GM21515 (cell line): Measurements from ENCODE around the gene KCTD6.

Experiments
- ATAC-seq: cut with Tn5 transposase; IDR thresholded peaks from one replicate; pipeline ENCODE4 v1.9.1; 2021; ENCODE audit not compliant: unreplicated experiment

KCTD6 gene

DNA sequence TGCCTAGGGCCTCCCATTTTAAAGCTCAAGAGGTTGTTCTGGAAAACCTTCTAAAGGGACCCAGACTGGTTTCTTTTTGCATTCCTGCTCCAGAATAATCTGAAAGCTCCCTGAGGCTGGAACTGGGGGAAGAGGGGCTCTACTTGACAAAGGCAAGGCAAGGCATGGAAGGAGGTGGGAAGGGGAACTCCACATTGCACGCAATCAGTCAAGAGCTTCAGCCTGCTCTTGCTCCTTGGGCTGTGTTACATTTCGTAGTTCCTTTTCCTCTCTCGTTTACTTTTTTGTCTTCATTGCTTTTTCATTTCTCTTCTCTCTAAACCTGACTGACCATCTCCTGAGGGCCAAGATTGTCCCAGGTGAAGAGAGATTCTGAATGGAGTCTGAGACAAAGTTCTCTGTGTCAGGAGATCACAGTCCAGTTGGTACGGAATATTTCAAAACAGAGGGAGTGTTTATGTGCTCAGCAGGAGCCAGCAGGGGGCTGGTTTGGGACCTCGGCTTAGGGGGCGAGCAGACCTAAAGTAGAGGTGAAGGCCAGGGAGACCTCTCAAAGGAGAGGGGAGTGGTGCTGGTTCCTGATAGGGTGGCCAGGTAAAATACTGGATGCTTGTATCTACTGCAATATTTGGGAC is 6.0 kb upstream of the KCTD6 start:
- no peak for ATAC-seq

DNA sequence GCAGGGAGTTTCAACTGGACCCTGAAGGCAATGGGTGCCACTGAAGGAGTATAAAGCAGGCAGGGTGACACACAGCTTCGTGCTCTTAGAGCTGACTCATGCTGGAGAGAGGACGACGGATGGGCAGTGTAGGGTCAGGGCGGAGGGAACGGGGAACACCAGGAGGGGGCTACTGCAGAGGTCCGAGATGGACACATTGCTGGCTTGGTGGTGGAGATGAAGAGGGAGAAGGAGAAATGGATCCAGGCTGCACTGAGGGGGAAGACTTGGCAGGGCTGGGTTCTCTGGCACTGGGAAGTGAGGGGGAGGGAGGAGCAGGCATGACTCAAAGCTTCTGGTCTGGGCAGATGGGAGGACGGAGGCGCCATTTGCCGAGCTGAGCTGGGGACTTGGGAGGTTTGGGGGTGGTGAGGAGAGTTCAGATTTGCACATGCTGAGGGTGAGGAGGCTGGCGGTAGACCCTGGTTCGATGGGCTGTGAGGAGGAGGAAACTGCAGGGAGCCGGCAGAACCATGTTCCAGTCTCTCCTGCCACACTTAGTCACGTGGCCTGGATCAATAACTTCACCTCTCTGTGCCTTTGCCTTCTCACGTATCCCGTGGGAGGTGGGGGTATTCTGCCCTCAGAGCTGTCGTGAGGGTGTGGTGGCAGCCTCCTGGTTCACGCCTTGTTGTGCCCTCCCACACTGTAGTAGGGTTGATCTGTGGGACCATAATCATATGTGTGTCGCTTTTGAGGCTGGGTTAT is 4.6 kb upstream of the KCTD6 start:
- no peak for ATAC-seq

DNA sequence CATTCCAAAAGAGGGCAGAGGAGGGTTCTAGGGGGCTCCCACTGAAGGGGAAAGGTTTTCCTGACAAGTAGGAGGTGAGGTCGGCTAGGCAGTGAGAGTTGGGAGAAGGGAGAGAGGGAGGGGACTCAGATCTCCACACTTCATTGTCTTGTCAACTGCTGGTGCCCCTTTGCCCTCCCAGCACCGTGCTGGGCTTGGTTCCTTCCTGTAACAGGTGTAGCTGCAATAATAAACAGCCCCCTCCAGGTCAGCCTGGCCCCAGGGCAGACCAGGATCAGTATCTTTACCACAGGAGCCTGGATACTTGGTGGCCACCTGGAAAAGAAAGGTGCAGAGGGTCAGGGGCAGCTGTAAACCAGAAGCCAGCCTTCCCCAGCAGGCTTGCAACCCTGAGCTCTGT is 2.9 kb upstream of the KCTD6 start:
- no peak for ATAC-seq

DNA sequence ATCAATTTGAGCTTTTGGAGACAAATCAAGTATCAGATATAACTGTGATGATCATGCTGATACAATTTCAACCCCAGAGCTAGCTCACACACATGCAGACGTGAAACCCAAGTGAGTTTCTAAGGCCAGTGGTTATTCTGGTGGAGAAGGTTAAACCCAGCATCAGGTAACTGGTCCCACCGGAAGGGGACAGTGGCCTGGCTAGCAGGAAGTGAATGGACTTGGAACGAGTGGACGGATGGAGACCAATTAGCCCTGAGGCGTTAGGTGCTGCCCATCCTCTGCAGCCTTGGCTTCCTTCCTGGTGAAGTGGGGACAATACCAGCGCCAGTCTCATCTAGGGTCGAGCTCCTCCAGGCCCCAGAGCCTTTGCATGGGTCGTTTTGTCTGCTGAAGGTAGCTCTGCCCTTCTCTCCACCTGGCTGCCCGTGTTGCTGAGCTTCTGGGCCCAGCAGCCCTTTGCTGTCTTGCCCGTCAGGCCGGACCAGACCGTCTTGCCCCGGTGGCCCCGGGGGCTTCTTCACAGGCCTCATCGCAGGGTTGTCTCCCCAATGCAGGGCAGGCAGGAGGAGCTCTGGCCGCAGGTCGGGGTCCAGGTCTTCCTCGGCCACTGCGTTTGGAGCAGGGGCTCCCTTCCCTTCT is 915 bp upstream of the KCTD6 start:
- no peak for ATAC-seq

DNA sequence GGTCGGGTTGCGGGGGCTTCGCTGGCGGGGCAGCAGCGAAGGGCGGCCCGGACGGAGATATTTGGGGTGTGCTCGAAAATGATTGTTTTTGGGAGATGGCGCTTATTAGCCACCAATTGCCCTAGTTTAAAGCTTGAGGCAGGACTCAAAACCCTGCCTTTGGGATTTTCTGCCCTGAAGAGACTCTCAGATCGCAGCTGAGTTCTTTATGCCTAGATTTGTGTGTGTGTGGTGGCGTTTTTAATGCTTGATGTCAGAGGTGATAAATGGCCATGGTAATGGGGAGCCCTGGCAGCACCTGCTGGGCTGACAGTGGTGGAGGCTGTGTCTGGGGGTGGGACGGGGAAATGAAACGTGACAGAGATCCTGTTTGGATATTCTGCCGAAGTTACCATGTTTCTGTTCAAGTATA is 604 bp downstream of the KCTD6 start:
- no peak for ATAC-seq

DNA sequence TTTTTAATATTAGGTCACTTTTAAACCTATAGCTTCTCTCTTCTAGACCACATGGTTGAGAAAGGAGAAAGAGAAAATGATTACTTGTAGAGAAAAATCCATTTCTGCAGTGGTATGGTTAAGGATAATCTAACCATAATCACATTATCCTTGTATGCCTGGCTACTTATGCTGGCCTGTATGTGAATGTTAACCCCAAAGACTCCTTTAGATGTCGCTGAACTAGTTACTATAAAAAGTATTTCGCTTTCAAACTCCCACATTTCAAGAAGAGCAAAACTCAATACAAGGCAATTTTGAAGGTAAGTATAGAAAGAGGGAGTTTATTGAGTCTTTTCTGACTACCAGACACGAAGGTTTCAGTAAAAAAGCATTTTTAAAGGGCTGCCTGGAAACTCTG is 2.2 kb downstream of the KCTD6 start:
- ATAC-seq = no peak

DNA sequence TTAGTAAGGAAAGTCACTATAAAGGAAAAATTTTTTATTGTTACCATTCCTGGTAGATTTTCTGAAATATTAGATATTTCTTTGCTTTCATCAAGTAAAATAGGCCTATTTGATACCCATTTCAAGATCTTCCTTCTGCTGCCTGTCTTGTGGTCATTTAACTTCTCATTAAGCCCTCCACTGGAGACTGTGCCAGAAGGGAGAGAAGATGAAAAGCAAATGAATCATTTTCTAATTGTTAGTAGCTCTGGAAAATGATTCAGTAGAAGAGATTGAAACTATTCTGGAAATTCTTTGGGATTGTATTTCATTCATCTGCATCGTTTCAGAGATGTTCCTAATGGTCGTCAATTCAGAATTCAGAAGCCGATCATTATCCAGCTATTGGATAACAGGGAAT is 3.2 kb downstream of the KCTD6 start:
- ATAC-seq = no peak

DNA sequence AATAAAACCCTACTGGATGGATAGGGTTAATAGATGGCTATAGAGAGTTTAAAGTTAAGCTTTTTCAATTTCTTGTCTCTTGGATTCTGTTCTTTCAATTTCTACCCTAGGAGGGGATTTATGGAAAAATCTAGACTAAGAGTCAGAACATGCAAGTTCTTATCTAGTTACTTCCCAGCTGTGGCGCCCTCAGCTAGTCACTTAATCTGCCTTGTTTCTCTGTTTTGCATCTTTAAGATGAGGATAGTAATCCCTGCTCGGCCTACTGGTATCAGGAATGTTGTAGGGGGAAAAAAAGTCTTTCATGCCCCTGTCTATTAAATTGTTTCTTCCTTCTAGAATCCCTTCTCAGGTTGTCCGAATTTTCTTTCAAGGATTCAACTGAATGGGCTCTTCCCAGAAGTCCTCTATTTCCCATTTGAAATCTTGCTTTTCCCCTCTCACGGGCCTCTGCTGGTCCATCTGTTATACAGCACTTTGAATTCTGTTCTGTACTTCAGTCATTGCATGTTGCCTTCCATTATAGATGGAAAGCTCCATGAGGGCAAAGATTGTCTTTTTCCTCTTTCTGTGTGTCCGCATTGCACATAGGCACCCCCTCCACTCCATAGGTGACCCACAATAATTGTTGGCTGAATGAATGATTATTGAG is 4.4 kb downstream of the KCTD6 start:
- no peak for ATAC-seq

DNA sequence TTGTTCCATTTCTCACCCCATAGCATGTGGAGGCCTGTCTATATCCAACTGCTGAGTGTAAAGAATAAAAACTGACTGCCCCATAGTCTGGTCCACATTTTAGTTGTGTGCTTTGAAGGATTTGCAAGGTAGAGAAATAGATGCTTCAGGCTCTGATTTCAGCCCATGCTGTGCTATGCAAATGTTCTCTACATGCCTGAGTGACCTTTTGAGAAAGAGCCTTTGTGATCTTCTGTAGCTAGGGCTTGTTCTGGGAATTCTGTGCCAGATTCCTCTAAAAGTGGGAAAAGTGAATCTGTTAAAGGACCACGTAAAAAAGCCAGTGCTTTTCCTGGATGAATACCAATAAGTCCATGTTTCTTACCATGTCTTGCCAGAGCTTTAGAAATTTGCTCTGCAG is 5.2 kb downstream of the KCTD6 start:
- no peak for ATAC-seq

DNA sequence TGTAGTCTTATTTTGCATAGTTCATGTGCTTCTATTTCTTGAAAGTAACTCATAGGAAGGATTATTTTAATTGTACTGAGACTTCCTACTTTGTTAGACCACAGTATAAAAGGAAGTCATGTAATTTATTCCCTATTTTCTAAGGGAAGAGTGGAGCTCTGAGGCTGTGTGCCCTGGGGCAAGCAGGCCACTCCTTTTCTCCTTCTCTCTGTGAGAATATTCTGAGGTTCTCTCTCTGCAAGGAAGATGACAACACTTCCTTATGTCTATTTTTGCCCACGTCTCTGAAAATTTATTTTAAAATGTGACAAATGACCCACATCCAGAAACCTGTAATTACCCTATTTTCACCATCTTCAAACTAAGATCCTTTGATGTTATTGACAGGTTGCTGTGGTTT is 11.0 kb downstream of the KCTD6 start:
- ATAC-seq = no peak

DNA sequence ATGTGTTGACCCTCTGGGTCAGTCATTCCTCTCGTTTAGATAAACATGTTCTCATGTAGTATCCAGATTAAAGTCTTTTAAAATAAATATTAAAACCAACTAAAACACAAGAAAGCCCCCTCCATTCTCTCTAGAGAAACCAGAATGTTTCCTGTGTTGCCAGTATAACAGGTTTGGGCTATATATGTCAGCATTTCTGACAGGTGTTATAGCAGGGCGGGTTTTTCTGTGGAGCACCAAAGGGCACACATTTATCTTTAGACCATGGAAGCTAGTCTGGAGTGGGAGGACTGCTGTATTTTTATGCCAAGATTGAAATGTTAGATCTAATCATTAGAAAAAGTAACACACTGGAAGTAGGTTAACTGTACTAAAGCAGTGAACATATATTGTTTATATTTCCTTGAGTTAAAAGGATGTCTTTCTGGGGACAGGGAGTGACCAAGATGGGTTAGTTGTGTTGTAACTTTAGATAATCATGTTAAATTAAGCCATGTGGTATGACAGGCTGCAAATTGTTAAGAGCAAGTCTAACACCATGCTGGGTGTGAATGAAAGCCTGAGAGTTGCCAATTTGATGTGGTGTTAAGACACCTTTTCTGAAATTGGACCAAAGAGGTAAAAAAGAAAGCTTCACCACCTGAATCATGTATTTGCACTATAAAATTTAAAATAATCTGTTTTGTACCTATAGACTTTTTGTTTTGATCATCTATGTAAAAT is 15.6 kb downstream of the KCTD6 start:
- no peak for ATAC-seq

DNA sequence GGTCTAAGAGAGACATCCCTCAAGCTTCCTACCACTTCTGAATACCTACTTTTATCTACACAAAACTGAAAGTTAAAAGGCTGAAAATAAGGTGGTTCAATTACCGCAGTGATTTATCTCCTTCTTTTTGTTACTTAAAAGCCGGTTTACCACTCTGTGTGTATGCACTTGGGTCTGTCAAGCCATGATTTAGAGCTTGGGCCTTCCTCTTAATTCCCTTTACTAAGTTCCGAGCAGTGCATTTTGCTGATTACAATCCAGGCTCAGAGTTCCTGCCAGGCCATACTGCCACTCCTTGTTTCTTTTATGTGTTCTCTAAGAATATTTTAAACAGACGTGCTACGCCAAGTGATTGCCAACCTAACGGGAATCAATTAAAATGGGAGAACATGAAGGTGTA is 16.5 kb downstream of the KCTD6 start:
- ATAC-seq = no peak

DNA sequence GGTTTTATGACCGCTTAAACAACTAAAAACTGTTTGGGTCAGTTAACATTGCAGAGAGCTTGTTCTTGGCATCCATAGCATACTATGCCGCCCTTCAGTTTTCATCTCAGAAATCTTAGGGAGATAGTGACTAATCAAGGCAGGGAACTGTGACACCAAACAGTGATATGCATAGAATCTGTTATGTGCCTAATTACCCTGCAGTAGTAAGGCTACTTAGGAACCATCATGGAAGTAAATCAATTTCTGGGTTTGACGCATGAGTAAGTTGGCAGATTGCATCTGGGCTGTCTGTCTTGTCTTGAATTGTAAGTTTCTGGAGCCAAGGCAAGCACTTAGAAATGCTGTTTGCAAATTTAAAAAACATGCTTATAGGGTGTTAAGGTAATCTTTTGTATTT is 22.5 kb downstream of the KCTD6 start:
- ATAC-seq = no peak

DNA sequence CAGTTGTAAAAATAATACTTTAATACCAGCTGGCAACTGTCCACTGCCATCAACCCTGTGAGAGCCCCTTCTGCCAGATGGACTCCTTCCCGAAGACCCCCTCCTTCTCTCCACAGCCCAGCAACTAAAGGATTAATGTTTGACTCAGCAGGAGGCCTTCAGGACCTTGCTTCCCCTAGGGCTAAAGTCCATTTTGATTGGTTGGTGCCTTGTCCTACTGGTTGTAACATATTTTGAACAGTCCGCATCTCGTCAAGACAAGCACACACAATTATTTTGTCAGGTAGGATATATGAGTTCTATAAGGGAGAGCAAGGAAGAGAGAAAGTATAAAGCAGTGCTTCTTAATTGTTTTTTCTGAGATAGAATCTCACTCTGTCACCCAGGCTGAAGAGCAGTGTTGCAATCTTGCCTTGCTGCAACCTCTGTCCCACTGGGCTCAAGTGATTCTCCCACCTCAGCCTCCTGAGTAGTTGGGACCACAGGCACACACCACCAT is 26.4 kb downstream of the KCTD6 start:
- no peak for ATAC-seq

DNA sequence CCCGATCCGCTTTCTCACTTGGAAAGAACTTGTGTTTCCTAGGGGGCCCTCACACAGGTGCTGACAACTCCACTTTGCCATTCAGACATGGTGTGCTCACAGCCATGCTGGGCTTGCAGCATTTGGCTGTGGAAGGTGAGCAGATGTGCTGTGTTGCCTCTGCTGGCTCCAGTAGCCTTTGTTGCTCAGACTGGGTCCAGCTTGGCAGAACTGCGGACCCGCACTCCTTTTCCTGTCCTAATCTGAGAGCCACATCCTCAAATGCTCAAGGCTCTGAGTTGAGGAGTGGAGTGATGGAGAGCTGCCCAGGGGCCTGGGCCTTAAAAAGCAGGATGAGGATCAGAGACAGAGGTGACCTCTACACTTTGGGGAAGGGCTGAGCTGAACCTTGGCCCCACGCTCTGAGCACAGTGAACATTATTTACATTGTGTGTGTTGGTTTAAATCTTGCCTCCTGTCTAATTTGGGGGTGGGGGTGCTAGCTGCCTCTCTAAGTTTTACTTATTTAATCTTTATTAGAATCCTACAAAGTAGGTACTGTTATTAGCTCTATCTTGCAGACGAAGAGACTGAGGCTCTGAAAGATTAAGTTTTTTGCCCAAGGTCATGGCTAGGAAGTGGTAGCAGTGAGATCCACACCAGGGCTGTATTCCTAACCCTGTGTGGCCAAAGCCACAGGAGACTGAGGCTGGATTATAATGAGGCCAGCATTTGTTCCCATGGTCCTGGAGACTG is 27.9 kb downstream of the KCTD6 start:
- ATAC-seq = no peak

DNA sequence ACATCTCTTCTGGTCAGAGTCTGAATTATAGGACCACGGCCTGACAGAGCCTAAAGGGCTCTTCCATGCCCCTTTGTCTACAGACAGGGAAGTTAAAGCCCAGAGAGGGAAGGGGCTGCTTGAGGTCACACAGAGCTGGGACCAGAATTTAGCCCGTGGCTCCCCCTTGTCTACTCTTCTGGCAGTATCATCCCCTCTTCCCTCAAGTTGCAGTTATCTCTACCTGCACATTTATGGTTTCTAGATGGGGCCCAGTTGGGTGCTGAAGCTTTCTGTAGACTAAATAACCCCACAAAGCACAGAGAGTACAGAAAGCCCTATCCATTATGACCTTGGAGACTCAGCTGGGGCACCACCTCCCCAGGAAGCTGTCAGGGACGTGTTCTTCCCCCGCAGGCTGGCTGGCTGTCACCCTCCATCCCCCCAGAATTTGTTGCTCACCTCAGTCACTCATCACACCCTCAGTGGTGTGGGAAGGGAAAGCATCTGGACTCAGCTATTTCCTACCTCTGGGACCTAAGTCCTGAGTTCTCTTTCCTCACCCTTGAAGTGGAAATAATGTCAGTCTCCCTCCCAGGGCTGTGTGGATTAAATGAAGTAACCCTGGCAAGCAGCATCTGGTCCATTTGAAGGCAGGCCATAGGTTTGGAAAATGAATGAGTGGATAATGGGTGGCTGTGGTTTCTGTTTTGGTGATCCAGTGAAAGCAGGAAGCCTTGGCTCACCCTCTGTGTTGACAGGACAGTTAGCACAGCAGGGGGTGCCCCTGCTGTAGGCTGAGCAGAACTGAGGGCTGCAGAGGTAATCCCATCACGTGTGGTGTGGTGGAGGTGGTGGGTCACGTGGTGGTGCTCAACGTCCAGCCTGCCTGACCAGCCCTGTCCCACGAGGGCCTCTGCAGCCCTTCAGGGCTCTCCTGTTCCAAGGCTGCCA is 28.8 kb downstream of the KCTD6 start:
- ATAC-seq = no peak

DNA sequence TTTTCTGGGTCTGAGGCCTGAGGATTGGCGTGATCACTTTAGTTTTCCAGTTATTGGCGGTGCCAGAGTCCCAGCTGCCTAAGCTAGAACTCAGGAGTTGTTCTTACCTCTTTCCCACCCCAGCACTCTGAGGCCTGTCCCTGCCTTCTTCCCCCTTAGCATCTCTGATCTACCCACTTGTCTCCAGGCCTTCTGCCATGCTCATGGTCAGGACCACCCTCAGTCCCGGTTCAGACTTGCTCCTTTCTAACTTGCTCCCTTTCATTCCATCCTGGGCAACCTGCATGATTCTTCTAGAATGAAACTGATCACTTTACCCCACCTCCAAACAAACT is 29.4 kb downstream of the KCTD6 start:
- ATAC-seq = no peak

DNA sequence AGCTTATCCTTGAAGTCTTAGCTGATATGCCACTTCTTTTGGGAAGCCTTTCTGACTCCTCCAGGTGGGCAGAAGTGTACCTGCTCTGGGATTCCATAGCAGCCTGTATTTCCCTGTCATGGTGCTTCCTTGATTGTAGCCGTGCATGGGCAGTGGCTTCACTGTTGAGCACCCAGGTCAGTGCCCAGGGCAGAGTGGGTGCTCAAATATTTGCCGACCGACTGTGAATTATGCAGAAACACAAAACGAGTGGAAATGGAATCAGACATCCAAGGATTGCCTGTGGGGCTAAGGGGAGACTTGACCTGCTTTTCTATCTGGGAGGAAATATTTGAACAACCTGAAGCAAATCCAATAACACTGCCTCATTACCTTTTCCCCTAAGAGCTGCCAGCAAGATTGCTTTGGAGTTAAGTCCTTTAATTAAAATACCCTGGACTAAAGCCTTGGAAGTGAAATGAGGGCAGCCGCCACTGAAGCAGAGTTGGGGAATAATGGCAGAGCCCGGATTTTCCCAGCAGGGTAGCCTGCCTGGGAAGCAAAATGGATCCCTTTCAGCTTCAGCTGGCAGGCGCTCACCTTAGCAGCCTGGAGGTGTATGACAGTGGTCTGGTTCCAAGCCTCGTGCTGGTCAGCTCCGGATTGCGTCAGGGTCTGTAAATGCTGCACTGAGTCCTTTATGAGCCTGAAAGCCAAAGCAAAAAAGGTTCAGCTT is 30.2 kb downstream of the KCTD6 start:
- ATAC-seq = no peak
